HCT116 (cell line): ENCODE measurements around the gene SETX. TPM values are rescaled to one million over a fixed set of nuclear protein-coding genes. Genes with fewer than 3 reads are reported as not detected.

Experiments used
- ATAC-seq: fragments of 200-7000 bp; cut with Tn5 transposase; 2 replicates; pipeline ENCODE4 v1.9.1; 2020; ENCODE audit warnings: mild to moderate bottlenecking, moderate library complexity
- BruUV-seq: library from RNA; stranded (reverse); fragments of 400-500 nt; replicated peaks from 2 replicates; lab custom pipeline; 2021; lab: Mats Ljungman, UMichigan
- CTCF ChIA-PET: fragments of 300-600 bp; sonication (Branson Sonifier 250); formaldehyde crosslinking; loops from one replicate; lab custom pipeline; 2021; ENCODE audit warnings: antibody characterized with exemption; lab: Charles Lee
- POLR2A ChIA-PET: fragments of 300-600, 350-600 bp; sonication (Branson Sonifier 250); formaldehyde crosslinking; loops from one replicate; lab custom pipeline; 2021; ENCODE audit warnings: antibody characterized with exemption; lab: Charles Lee
- RAD21 ChIA-PET, 2 experiments: fragments of 300-600 bp; sonication (Branson Sonifier 250); formaldehyde crosslinking; loops; one replicate each; lab custom pipeline; 2023; ENCODE audit warnings: low total read pairs in 2 of 2; ENCODE audit not compliant: uncharacterized antibody in 2 of 2, unreplicated experiment in 2 of 2, low non-redundant PET in 1 of 2; lab: Charles Lee
- DNase-seq: peaks from one replicate; pipeline ENCODE4 v3.0.0-alpha.2; 2010; ENCODE audit warnings: low read depth, low spot score
- H2AFZ ChIP-seq: fragments of 200-600 bp; shearing (Covaris generic), sonication (generic); 2 replicates; pipeline ENCODE4 v1.6.1; 2017; ENCODE audit warnings: low read depth, mixed run types, mixed read lengths, antibody characterized with exemption, low read length; ENCODE audit not compliant: poor library complexity, severe bottlenecking
- H3K27ac ChIP-seq: 2 replicates; pipeline ENCODE4 v1.5.1; 2012; ENCODE audit warnings: low read depth, low read length
- H3K27me3 ChIP-seq: fragments of 200-600 bp; sonication (generic); 2 replicates; pipeline ENCODE4 v1.6.1; 2016; ENCODE audit warnings: mixed run types, low read length, mixed read lengths; ENCODE audit not compliant: insufficient read depth
- H3K36me3 ChIP-seq, 2 experiments: fragments of 200-500 bp in 1 of 2; fragments of 200-600 bp in 1 of 2; sonication (Bioruptor generic) in 1 of 2; sonication (generic) in 1 of 2; 2 replicates each; pipeline versions ENCODE4 v1.5.1 to v1.6.1; 2014 to 2016; ENCODE audit warnings: low read length in 2 of 2, inconsistent platforms in 1 of 2, mixed read lengths in 1 of 2, mixed run types in 1 of 2; ENCODE audit not compliant: insufficient read depth in 2 of 2, control insufficient read depth in 1 of 2
- H3K4me1 ChIP-seq, 2 experiments: fragments of 200-600 bp in 1 of 2; sonication (generic) in 1 of 2; 2 replicates each; pipeline versions ENCODE4 v1.5.1 to v1.6.1; 2012 to 2017; ENCODE audit warnings: low read length in 2 of 2, inconsistent platforms in 1 of 2, mild to moderate bottlenecking in 1 of 2, mixed read lengths in 1 of 2, mixed run types in 1 of 2, moderate library complexity in 1 of 2; ENCODE audit not compliant: insufficient read depth in 2 of 2, control insufficient read depth in 1 of 2
- H3K4me2 ChIP-seq: fragments of 200-600 bp; sonication (generic); 2 replicates; pipeline ENCODE4 v1.6.1; 2017; ENCODE audit warnings: mixed run types, low read length, mixed read lengths
- H3K4me3 ChIP-seq, 2 experiments: fragments of 200-600 bp in 1 of 2; sonication (generic) in 1 of 2; replicated peaks in 1 of 2; 2 replicates each; pipeline ENCODE4 v1.5.1; 2011 to 2016; ENCODE audit warnings: low read length in 2 of 2, control low read depth in 1 of 2, low read depth in 1 of 2, mild to moderate bottlenecking in 1 of 2, mixed read lengths in 1 of 2, mixed run types in 1 of 2
- H3K79me2 ChIP-seq: fragments of 200-600 bp; sonication (generic); 2 replicates; pipeline ENCODE4 v1.6.1; 2017; ENCODE audit warnings: mild to moderate bottlenecking, mixed run types, low read length, moderate library complexity, mixed read lengths; ENCODE audit not compliant: insufficient read depth
- H3K9ac ChIP-seq: fragments of 200-600 bp; sonication (generic); 2 replicates; pipeline ENCODE4 v1.6.1; 2016; ENCODE audit warnings: low read length, mixed read lengths
- H3K9me2 ChIP-seq: fragments of 200-600 bp; sonication (generic), shearing (Covaris generic); 2 replicates; pipeline ENCODE4 v1.6.1; 2017; ENCODE audit warnings: mixed run types, mild to moderate bottlenecking, moderate library complexity; ENCODE audit not compliant: insufficient read depth
- H3K9me3 ChIP-seq, 2 experiments: fragments of 200-500 bp in 1 of 2; fragments of 200-600 bp in 1 of 2; sonication (Bioruptor generic) in 1 of 2; sonication (generic) in 1 of 2; 2 replicates each; pipeline ENCODE4 v1.6.1; 2014 to 2017; ENCODE audit warnings: low read length in 2 of 2, mixed read lengths in 2 of 2, inconsistent platforms in 1 of 2, low read depth in 1 of 2, mild to moderate bottlenecking in 1 of 2, mixed run types in 1 of 2, moderate library complexity in 1 of 2; ENCODE audit not compliant: control insufficient read depth in 1 of 2, insufficient read depth in 1 of 2
- H4K20me1 ChIP-seq: fragments of 200-600 bp; sonication (generic), shearing (Covaris generic); 2 replicates; pipeline ENCODE4 v1.6.1; 2017; ENCODE audit warnings: mixed run types, mild to moderate bottlenecking, moderate library complexity; ENCODE audit not compliant: insufficient read depth
- EGR1 ChIP-seq: IDR thresholded peaks from 2 replicates; pipeline ENCODE4 v1.6.1; 2012; ENCODE audit warnings: low read depth
- EZH2 ChIP-seq: fragments of 200-600 bp; sonication (generic); IDR thresholded peaks from 2 replicates; pipeline ENCODE4 v1.6.1; 2017; ENCODE audit warnings: antibody characterized with exemption, mixed run types
- EZH2phosphoT487 ChIP-seq: fragments of 200-600 bp; IDR thresholded peaks from 2 replicates; pipeline ENCODE4 v1.6.1; 2018; ENCODE audit warnings: antibody characterized with exemption, borderline replicate concordance
- JUND ChIP-seq: IDR thresholded peaks from 2 replicates; pipeline ENCODE4 v1.6.1; 2012
- POLR2AphosphoS5 ChIP-seq: IDR thresholded peaks from 2 replicates; pipeline ENCODE4 v1.6.1; 2011; ENCODE audit warnings: mild to moderate bottlenecking, low read depth, low read length, moderate library complexity
- RAD21 ChIP-seq: IDR thresholded peaks from 2 replicates; pipeline ENCODE4 v1.6.1; 2012; ENCODE audit warnings: low read depth, mild to moderate bottlenecking
- REST ChIP-seq: IDR thresholded peaks from 2 replicates; pipeline ENCODE4 v1.6.1; 2012; ENCODE audit warnings: low read depth
- SIN3A ChIP-seq: IDR thresholded peaks from 2 replicates; pipeline ENCODE4 v1.6.1; 2012; ENCODE audit warnings: low read depth
- TCF7L2 ChIP-seq: IDR thresholded peaks from 2 replicates; pipeline ENCODE4 v1.7.0; 2011; ENCODE audit warnings: borderline replicate concordance, inconsistent platforms; ENCODE audit not compliant: insufficient read depth, insufficient read length; ENCODE audit errors: extremely low read depth
- YY1 ChIP-seq: IDR thresholded peaks from 2 replicates; pipeline ENCODE4 v1.6.1; 2011; ENCODE audit warnings: low read length, low read depth, moderate library complexity, mild to moderate bottlenecking; ENCODE audit not compliant: insufficient replicate concordance; ENCODE audit errors: extremely low read depth
- ZBTB33 ChIP-seq: IDR thresholded peaks from 2 replicates; pipeline ENCODE4 v1.6.1; 2011; ENCODE audit warnings: mild to moderate bottlenecking, low read length, moderate library complexity; ENCODE audit not compliant: insufficient replicate concordance; ENCODE audit errors: extremely low read depth
- intact Hi-C: fragments of 100-400 bp; cut with micrococcal nuclease; formaldehyde crosslinking; loops from 2 replicates; pipeline ENCODE4 v1.10.0; 2022
- total RNA-seq: library from RNA; stranded (reverse); gene quantifications from one replicate; pipeline ENCODE4 v1.2.1, GENCODE V29; 2021; ENCODE audit not compliant: unreplicated experiment
- TF ChIP-seq, protein P1 (sequence below): IDR thresholded peaks from 2 replicates; pipeline ENCODE4 v1.6.1; 2012

Gene SETX
- total RNA-seq, 1 experiment from 2014 or later = 38.5 TPM

- H3K4me3 ChIP-seq = no peak overlapping the region
- intact Hi-C loops = no loop called here
- H3K9me3 ChIP-seq = no peaks in the 10 kb centered on the region
- H3K79me2 ChIP-seq = peaks cover 11% of the 10 kb centered on the region; the same call in 1 of the 2 replicates
- BruUV-seq = TSS peak; percentile 13
- H3K27ac ChIP-seq = no peak overlapping the region
- H3K36me3 ChIP-seq = peaks cover 41 to 60% of the 10 kb centered on the region in 2 experiments
- no peak for ATAC-seq
- H3K4me1 ChIP-seq = no peaks in the 10 kb centered on the region
- H3K9ac ChIP-seq = no peak overlapping the region
- H3K4me2 ChIP-seq = no peak overlapping the region
- TF ChIP-seq, protein P1, sequence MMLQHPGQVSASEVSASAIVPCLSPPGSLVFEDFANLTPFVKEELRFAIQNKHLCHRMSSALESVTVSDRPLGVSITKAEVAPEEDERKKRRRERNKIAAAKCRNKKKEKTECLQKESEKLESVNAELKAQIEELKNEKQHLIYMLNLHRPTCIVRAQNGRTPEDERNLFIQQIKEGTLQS = no peak
- TF ChIP-seq EZH2 (no peak), YY1 (no peak), REST (no peak), POLR2AphosphoS5 (no peak)
- RAD21 ChIA-PET = no interaction called here
- H3K9me2 ChIP-seq = no peaks in the 10 kb centered on the region
- POLR2A ChIA-PET = no interaction called here
- CTCF ChIA-PET = no interaction called here
- DNase-seq = no peak
- H4K20me1 ChIP-seq = no peaks in the 10 kb centered on the region
- H2AFZ ChIP-seq = no peak overlapping the region
- no peaks in the 10 kb centered on the region for H3K27me3 ChIP-seq
These were observed 26.2 kb downstream of the SETX start for GRCh38 chr9:132328580-132328979.

GRCh38 chr9:132327537-132327936, 27.2 kb downstream of the SETX start:
- intact Hi-C loops = no loop called here
- BruUV-seq = no TSS peak
- no peaks in the 10 kb centered on the region for H4K20me1 ChIP-seq
- no peak overlapping the region for H3K27ac ChIP-seq
- ChIA-PET RAD21 (no interaction called here), CTCF (no interaction called here), POLR2A (no interaction called here)
- H3K79me2 ChIP-seq = peaks cover 20% of the 10 kb centered on the region
- H3K4me2 ChIP-seq = no peak overlapping the region
- H3K4me1 ChIP-seq = no peaks in the 10 kb centered on the region
- DNase-seq (no peak), ATAC-seq (no peak)
- H3K4me3 ChIP-seq = no peak overlapping the region
- H3K27me3 ChIP-seq = no peaks in the 10 kb centered on the region
- H2AFZ ChIP-seq = no peak overlapping the region
- no peaks in the 10 kb centered on the region for H3K9me2 ChIP-seq
- H3K36me3 ChIP-seq = peaks cover 40 to 63% of the 10 kb centered on the region in 2 experiments
- H3K9ac ChIP-seq = no peak overlapping the region
- H3K9me3 ChIP-seq = no peaks in the 10 kb centered on the region
- TF ChIP-seq SIN3A (no peak), EZH2phosphoT487 (no peak), ZBTB33 (no peak), RAD21 (no peak), TCF7L2 (no peak), JUND (no peak), EGR1 (no peak)
- TF ChIP-seq, protein P1 = no peak
